ENCODE results near the gene UGT1A9.

DNA sequence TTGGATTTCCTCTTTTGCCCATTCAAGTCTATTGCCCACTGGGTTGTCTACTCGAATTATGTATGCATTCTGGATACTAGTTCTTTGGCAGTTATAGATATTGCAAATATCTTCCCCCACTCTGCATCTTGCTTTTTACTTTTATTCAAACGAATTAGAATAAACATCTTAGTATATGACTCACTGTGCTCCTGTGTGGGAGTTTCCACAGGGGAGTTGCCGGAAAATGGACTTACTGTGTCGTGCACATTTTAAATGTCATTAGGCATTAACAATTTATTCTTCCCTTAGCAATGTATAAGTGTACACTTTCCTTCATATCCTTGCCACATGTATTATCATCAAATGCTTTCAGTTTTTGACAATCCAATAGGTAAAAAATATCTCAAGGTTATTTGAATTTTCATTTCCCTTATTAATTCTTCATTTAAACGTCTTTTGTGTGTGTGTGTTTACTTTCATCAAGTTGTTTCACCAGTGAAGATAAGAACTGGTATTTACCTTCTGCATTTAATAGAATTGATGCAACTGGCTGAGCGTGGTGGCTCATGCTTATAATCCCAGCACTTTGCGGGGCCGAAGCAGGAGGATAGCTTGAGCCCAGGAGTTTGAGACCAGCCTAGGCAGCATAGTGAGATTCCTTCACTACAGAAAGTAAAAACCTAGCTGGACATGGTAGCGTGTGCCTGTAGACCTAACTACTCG, 36.4 kb downstream of the UGT1A9 start:
- TF ChIP-seq POLR2A (IDR thresholded peaks at IDR 0.05), result no peak
- TF ChIP-seq CTCF (IDR thresholded peaks at IDR 0.05), result no peak
